ENCODE results near the gene UGT1A5.
"Not testable (repeated sequence)": the region's sequence is repeated elsewhere in the genome, so short reads cannot be mapped to it uniquely, and the experiment has no call there.

Gene UGT1A5

GRCh38 chr2:233714121-233714520, 1.4 kb downstream of the UGT1A5 start:
- Histone ChIP-seq H3K9ac (ENCODE audit: low read depth, low read length, poor library complexity, severe bottlenecking) (no peak overlapping the region), H3K36me3 (ENCODE audit: insufficient read depth, low read length) (no peaks in the 10 kb centered on the region), H3K4me2 (ENCODE audit: low read depth, low read length, poor library complexity, severe bottlenecking) (no peak overlapping the region), H3K79me2 (ENCODE audit: insufficient read depth, low read length) (no peaks in the 10 kb centered on the region), H3K27me3 (ENCODE audit: insufficient read depth, low read length, poor library complexity, severe bottlenecking) (no peaks in the 10 kb centered on the region), H3K9me2 (replicated peaks; ENCODE audit: low read depth, low read length) (no peaks in the 10 kb centered on the region), H4K20me1 (ENCODE audit: insufficient read depth, low read length, poor library complexity, severe bottlenecking) (no peaks in the 10 kb centered on the region), H3K4me3 (ENCODE audit: low read length, poor library complexity, severe bottlenecking) (no peak overlapping the region), H3K4me1 (ENCODE audit: insufficient read depth, low read length, poor library complexity, severe bottlenecking) (no peaks in the 10 kb centered on the region), H3K9me3 (ENCODE audit: insufficient read depth, low read depth, low read length) (no peaks in the 10 kb centered on the region), H3F3A (ENCODE audit: low read depth) (no peaks in the 10 kb centered on the region), H2AFZ (ENCODE audit: low read length) (no peak overlapping the region)
- TF ChIP-seq EZH2phosphoT487 (IDR thresholded peaks at IDR 0.05; ENCODE audit: borderline replicate concordance), result no peak
- TF ChIP-seq CTCF (conservative IDR thresholded peaks at IDR 0.05; ENCODE audit: low read length), result no peak

- Histone ChIP-seq H4K20me1 (ENCODE audit: insufficient read depth, low read length, poor library complexity, severe bottlenecking) (no peaks in the 10 kb centered on the region), H3K36me3 (ENCODE audit: insufficient read depth, low read length) (no peaks in the 10 kb centered on the region), H3K9me3 (ENCODE audit: insufficient read depth, low read depth, low read length) (no peaks in the 10 kb centered on the region), H3K4me2 (ENCODE audit: low read depth, low read length, poor library complexity, severe bottlenecking) (no peak within 1 kb of the TSS), H3K9ac (ENCODE audit: low read depth, low read length, poor library complexity, severe bottlenecking) (no peak within 1 kb of the TSS), H3K79me2 (ENCODE audit: insufficient read depth, low read length) (no peaks in the 10 kb centered on the region), H2AFZ (ENCODE audit: low read length) (no peak within 1 kb of the TSS), H3K27me3 (ENCODE audit: insufficient read depth, low read length, poor library complexity, severe bottlenecking) (no peaks in the 10 kb centered on the region), H3K9me2 (replicated peaks; ENCODE audit: low read depth, low read length) (no peaks in the 10 kb centered on the region), H3K4me3 (ENCODE audit: low read length, poor library complexity, severe bottlenecking) (no peak within 1 kb of the TSS), H3F3A (ENCODE audit: low read depth) (no peaks in the 10 kb centered on the region), H3K4me1 (ENCODE audit: insufficient read depth, low read length, poor library complexity, severe bottlenecking) (no peaks in the 10 kb centered on the region)
- no peak for TF ChIP-seq CTCF (conservative IDR thresholded peaks at IDR 0.05; ENCODE audit: low read length)
- TF ChIP-seq EZH2phosphoT487 (IDR thresholded peaks at IDR 0.05; ENCODE audit: borderline replicate concordance), result no peak
Measured at GRCh38 chr2:233718552-233718951, 5.8 kb downstream of the UGT1A5 start, which contains the start of gene UGT1A4. Gene UGT1A4 (plus strand): TSS chr2:233718736. CDS start chr2:233718821, 85 bp downstream.

- Histone ChIP-seq H3K9me2 (replicated peaks; ENCODE audit: low read depth, low read length) (no peaks in the 10 kb centered on the region), H4K20me1 (ENCODE audit: insufficient read depth, low read length, poor library complexity, severe bottlenecking) (no peaks in the 10 kb centered on the region), H3K27me3 (ENCODE audit: insufficient read depth, low read length, poor library complexity, severe bottlenecking) (no peaks in the 10 kb centered on the region), H3K9me3 (ENCODE audit: insufficient read depth, low read depth, low read length) (no peaks in the 10 kb centered on the region), H3F3A (ENCODE audit: low read depth) (no peaks in the 10 kb centered on the region), H3K36me3 (ENCODE audit: insufficient read depth, low read length) (no peaks in the 10 kb centered on the region), H3K79me2 (ENCODE audit: insufficient read depth, low read length) (no peaks in the 10 kb centered on the region), H3K4me1 (ENCODE audit: insufficient read depth, low read length, poor library complexity, severe bottlenecking) (no peaks in the 10 kb centered on the region), H3K9ac (ENCODE audit: low read depth, low read length, poor library complexity, severe bottlenecking) (no peak within 1 kb of the TSS), H3K4me2 (ENCODE audit: low read depth, low read length, poor library complexity, severe bottlenecking) (no peak within 1 kb of the TSS), H2AFZ (ENCODE audit: low read length) (no peak within 1 kb of the TSS), H3K4me3 (ENCODE audit: low read length, poor library complexity, severe bottlenecking) (no peak within 1 kb of the TSS)
- TF ChIP-seq CTCF (conservative IDR thresholded peaks at IDR 0.05; ENCODE audit: low read length) (no peak), EZH2phosphoT487 (IDR thresholded peaks at IDR 0.05; ENCODE audit: borderline replicate concordance) (no peak)
Measured at GRCh38 chr2:233728723-233729301, 16.1 kb downstream of the UGT1A5 start, which contains the start of gene UGT1A3. Gene UGT1A3 (plus strand): TSS chr2:233729042. CDS start chr2:233729127, 85 bp downstream.

- not testable (repeated sequence) for H3K79me2 ChIP-seq (ENCODE audit: insufficient read depth, low read length); H3K27me3 ChIP-seq (ENCODE audit: insufficient read depth, low read length, poor library complexity, severe bottlenecking); H3K9me3 ChIP-seq (ENCODE audit: insufficient read depth, low read depth, low read length); H2AFZ ChIP-seq (ENCODE audit: low read length); H3K9me2 ChIP-seq (replicated peaks; ENCODE audit: low read depth, low read length); H3K36me3 ChIP-seq (ENCODE audit: insufficient read depth, low read length); H3K9ac ChIP-seq (ENCODE audit: low read depth, low read length, poor library complexity, severe bottlenecking); H3F3A ChIP-seq (ENCODE audit: low read depth); H3K4me1 ChIP-seq (ENCODE audit: insufficient read depth, low read length, poor library complexity, severe bottlenecking); H4K20me1 ChIP-seq (ENCODE audit: insufficient read depth, low read length, poor library complexity, severe bottlenecking); H3K4me2 ChIP-seq (ENCODE audit: low read depth, low read length, poor library complexity, severe bottlenecking); H3K4me3 ChIP-seq (ENCODE audit: low read length, poor library complexity, severe bottlenecking)
Measured at GRCh38 chr2:233736868-233737653, 24.4 kb downstream of the UGT1A5 start.
